SU-DHL-6 (cell line): Measurements from ENCODE around the gene FAM177B.

ENCODE experiments used
- H2AFZ ChIP-seq: fragments of 200-600 bp; sonication (generic); 2 replicates; pipeline ENCODE4 v1.6.1; 2014; ENCODE audit warnings: low read depth, mild to moderate bottlenecking, moderate library complexity, mixed read lengths, antibody characterized with exemption, low read length; ENCODE audit not compliant: severe bottlenecking
- H3F3A ChIP-seq: fragments of 200-600 bp; shearing (Covaris generic); 2 replicates; pipeline ENCODE4 v1.6.0; 2016; ENCODE audit warnings: antibody characterized with exemption, mild to moderate bottlenecking; ENCODE audit not compliant: insufficient read depth
- H3K27ac ChIP-seq: fragments of 200-600 bp; sonication (generic); 2 replicates; pipeline ENCODE4 v1.5.1; 2016; ENCODE audit warnings: low read depth, mild to moderate bottlenecking, low read length, moderate library complexity, mixed read lengths
- H3K27me3 ChIP-seq: fragments of 200-600 bp; sonication (generic), shearing (Covaris generic); 2 replicates; pipeline ENCODE4 v1.6.0; 2014; ENCODE audit warnings: mild to moderate bottlenecking, low read length
- H3K36me3 ChIP-seq: fragments of 200-600 bp; sonication (generic); 2 replicates; pipeline ENCODE4 v1.6.1; 2014; ENCODE audit warnings: mild to moderate bottlenecking, low read length, mixed read lengths
- H3K4me2 ChIP-seq: fragments of 300-600, 200-600 bp; shearing (Covaris generic), sonication (generic); 2 replicates; pipeline ENCODE4 v1.6.0; 2014; ENCODE audit warnings: low read length, low read depth, mild to moderate bottlenecking; ENCODE audit not compliant: poor library complexity, severe bottlenecking
- H3K4me3 ChIP-seq: fragments of 200-600 bp; sonication (generic); 2 replicates; pipeline ENCODE4 v1.5.1; 2014; ENCODE audit warnings: antibody characterized with exemption, low read length, mild to moderate bottlenecking, mixed read lengths; ENCODE audit not compliant: insufficient read depth, poor library complexity, severe bottlenecking
- H3K79me2 ChIP-seq: fragments of 200-600 bp; sonication (generic); 2 replicates; pipeline ENCODE4 v1.6.1; 2014; ENCODE audit warnings: mild to moderate bottlenecking, low read length, moderate library complexity; ENCODE audit not compliant: insufficient read depth
- H3K9ac ChIP-seq: fragments of 200-600 bp; sonication (generic); 2 replicates; pipeline ENCODE4 v1.7.0; 2014; ENCODE audit warnings: mild to moderate bottlenecking, low read length
- H3K9me2 ChIP-seq: fragments of 200-600 bp; sonication (generic); replicated peaks from 2 replicates; pipeline ENCODE4 v1.6.1; 2014; ENCODE audit warnings: low read length; ENCODE audit not compliant: insufficient read depth
- H3K9me3 ChIP-seq: fragments of 200-600 bp; sonication (generic); 2 replicates; pipeline ENCODE4 v1.6.1; 2014; ENCODE audit warnings: low read length, mixed read lengths; ENCODE audit not compliant: insufficient read depth
- H4K20me1 ChIP-seq: fragments of 200-600 bp; sonication (generic); 2 replicates; pipeline ENCODE4 v1.6.1; 2014; ENCODE audit warnings: low read depth, mild to moderate bottlenecking, antibody characterized with exemption, low read length, moderate library complexity, mixed read lengths
- CTCF ChIP-seq: fragments of 200-600 bp; sonication (generic); IDR thresholded peaks from one replicate; pipeline ENCODE4 v1.5.1; 2017; ENCODE audit warnings: antibody characterized with exemption, mild to moderate bottlenecking, low read length, moderate library complexity; ENCODE audit not compliant: insufficient read depth, poor library complexity, severe bottlenecking
- EZH2phosphoT487 ChIP-seq: fragments of 200-600 bp; sonication (generic), shearing (Covaris generic); conservative IDR thresholded peaks from 2 replicates; pipeline ENCODE4 v1.6.1; 2018; ENCODE audit warnings: mild to moderate bottlenecking, antibody characterized with exemption, low read length, moderate library complexity, mixed read lengths

The FAM177B gene

GRCh38 chr1:222697203-222697602, 39.8 kb upstream of the FAM177B start:
- H3K27me3 ChIP-seq = no peaks in the 10 kb centered on the region
- no peaks in the 10 kb centered on the region for H3F3A ChIP-seq
- H3K9me2 ChIP-seq = no peaks in the 10 kb centered on the region
- no peaks in the 10 kb centered on the region for H4K20me1 ChIP-seq
- H3K9ac ChIP-seq = no peak overlapping the region
- no peak overlapping the region for H3K4me2 ChIP-seq
- peaks cover 2% of the 10 kb centered on the region; the same call in 1 of the 2 replicates for H3K36me3 ChIP-seq
- H3K9me3 ChIP-seq = no peaks in the 10 kb centered on the region
- H3K79me2 ChIP-seq = no peaks in the 10 kb centered on the region
- no peak overlapping the region for H3K27ac ChIP-seq
- H2AFZ ChIP-seq = no peak overlapping the region
- H3K4me3 ChIP-seq = no peak overlapping the region
- no peak for TF ChIP-seq CTCF
- no peak for TF ChIP-seq EZH2phosphoT487

GRCh38 chr1:222697826-222698225, 39.2 kb upstream of the FAM177B start:
- H3K9me3 ChIP-seq = no peaks in the 10 kb centered on the region
- no peaks in the 10 kb centered on the region for H4K20me1 ChIP-seq
- H3K36me3 ChIP-seq = peaks cover 4% of the 10 kb centered on the region; the same call in 1 of the 2 replicates
- no peak overlapping the region for H2AFZ ChIP-seq
- no peaks in the 10 kb centered on the region for H3K9me2 ChIP-seq
- TF ChIP-seq CTCF (no peak), EZH2phosphoT487 (no peak)
- H3K4me3 ChIP-seq = no peak overlapping the region
- no peak overlapping the region for H3K4me2 ChIP-seq
- H3K27ac ChIP-seq = no peak overlapping the region
- H3K79me2 ChIP-seq = no peaks in the 10 kb centered on the region
- H3K27me3 ChIP-seq = no peaks in the 10 kb centered on the region
- H3K9ac ChIP-seq = no peak overlapping the region
- H3F3A ChIP-seq = no peaks in the 10 kb centered on the region

GRCh38 chr1:222702210-222702609, 34.8 kb upstream of the FAM177B start:
- H3K9me3 ChIP-seq = no peaks in the 10 kb centered on the region
- no peaks in the 10 kb centered on the region for H4K20me1 ChIP-seq
- peaks cover 16% of the 10 kb centered on the region; the same call in 1 of the 2 replicates for H3K79me2 ChIP-seq
- no peaks in the 10 kb centered on the region for H3F3A ChIP-seq
- no peak overlapping the region for H3K27ac ChIP-seq
- no peaks in the 10 kb centered on the region for H3K27me3 ChIP-seq
- no peak overlapping the region for H3K4me2 ChIP-seq
- peaks cover 4% of the 10 kb centered on the region; the same call in 1 of the 2 replicates for H3K36me3 ChIP-seq
- no peak for TF ChIP-seq CTCF
- no peak for TF ChIP-seq EZH2phosphoT487
- no peaks in the 10 kb centered on the region for H3K9me2 ChIP-seq
- H3K4me3 ChIP-seq = no peak overlapping the region
- no peak overlapping the region for H3K9ac ChIP-seq
- H2AFZ ChIP-seq = no peak overlapping the region
